LoVo (cell line): ENCODE results near the gene HSF2.
A peak's percentile ranks its signal among the peaks of the same experiment; 100 is the strongest.

Experiments used
- DNase-seq: peaks from one replicate; pipeline ENCODE4 v3.0.0-alpha.2; 2016; ENCODE audit warnings: low spot score

HSF2 gene, protein sequence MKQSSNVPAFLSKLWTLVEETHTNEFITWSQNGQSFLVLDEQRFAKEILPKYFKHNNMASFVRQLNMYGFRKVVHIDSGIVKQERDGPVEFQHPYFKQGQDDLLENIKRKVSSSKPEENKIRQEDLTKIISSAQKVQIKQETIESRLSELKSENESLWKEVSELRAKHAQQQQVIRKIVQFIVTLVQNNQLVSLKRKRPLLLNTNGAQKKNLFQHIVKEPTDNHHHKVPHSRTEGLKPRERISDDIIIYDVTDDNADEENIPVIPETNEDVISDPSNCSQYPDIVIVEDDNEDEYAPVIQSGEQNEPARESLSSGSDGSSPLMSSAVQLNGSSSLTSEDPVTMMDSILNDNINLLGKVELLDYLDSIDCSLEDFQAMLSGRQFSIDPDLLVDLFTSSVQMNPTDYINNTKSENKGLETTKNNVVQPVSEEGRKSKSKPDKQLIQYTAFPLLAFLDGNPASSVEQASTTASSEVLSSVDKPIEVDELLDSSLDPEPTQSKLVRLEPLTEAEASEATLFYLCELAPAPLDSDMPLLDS

DNA sequence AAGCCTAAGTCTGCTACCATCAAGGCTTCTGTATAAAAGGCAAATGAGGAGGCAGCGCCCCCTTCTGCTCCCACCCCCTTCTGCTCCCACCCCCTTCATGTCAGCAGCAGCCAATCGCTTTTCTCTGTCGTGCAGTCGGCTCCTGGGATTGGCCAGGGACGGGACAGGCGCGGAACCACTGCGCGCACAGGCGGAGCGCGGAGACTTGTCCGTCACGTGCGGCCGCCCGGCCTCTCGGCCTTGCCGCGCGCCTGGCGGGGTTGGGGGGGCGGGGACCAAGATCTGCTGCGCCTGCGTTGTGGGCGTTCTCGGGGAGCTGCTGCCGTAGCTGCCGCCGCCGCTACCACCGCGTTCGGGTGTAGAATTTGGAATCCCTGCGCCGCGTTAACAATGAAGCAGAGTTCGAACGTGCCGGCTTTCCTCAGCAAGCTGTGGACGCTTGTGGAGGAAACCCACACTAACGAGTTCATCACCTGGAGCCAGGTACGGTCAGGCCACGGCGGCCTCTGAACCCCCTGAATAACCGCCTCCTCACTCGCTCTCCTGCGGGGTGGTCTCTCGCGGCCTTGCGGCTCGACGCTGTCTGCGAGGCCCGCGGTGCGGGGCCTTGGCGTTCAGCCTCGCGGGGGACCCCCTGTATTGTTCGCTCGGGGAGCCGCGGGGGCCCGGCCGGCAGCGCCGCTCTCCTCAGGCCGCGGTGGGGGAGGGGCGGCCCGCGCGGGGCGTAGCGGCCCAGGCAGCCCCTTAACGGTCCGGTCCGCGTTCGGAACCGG lies at the start of gene HSF2:
Gene HSF2, plus strand, starts transcription at position 305 of the 773 bp plus-strand sequence. Its CDS starts 86 bp downstream, at position 391.
- DNase-seq = peak; percentile 93

DNA sequence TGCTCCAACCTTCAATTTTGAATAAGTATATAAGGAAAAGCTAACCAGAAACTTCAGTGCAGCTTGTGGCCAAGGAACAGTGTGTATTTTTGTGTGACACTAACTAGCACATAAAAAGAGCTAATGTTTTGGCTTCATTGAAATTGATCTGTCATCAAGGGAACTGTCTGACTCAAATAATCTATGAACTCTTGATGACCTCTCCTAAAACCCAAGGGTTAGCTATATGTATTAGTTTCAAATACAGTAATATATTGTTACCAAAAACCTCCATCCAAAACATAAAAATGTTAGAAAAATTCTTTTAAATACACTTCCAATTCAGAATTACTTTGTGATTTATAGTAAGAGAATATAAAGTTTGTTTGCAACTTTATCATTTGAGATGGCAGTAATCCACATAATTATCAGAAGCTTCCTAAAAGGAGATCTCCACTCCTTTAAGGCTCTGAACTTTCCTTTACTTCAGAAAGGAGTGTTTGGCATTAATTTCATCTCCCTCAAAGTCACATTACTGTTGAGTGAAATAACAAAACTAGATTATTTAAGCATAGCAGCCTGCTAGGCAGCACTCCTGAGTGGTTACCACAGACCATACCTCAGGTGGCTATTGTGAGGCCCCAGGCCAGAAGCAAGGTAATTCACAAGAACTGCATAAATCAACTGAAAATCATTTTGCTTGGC lies 46.3 kb upstream of the HSF2 start:
- no peak for DNase-seq

DNA sequence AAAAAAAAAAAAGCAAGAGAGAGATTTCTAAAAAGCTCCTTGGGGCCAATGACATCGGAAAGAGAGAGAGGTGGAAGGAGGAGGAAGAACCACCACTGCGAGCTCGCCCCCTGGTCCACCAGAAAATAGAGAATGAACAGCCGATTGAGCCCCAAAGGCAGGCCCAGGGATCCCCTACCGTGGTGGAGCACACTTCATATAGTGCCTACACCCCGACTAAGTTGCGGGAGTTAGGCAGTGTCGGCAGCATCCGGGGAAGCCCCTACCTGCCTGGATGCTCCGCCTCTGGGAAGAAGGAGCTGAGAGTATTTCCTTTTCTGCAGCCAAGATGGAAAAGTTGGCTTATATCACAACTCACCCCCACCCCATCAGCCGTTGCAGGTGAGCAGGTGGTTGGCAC lies 38.6 kb upstream of the HSF2 start:
- no peak for DNase-seq

DNA sequence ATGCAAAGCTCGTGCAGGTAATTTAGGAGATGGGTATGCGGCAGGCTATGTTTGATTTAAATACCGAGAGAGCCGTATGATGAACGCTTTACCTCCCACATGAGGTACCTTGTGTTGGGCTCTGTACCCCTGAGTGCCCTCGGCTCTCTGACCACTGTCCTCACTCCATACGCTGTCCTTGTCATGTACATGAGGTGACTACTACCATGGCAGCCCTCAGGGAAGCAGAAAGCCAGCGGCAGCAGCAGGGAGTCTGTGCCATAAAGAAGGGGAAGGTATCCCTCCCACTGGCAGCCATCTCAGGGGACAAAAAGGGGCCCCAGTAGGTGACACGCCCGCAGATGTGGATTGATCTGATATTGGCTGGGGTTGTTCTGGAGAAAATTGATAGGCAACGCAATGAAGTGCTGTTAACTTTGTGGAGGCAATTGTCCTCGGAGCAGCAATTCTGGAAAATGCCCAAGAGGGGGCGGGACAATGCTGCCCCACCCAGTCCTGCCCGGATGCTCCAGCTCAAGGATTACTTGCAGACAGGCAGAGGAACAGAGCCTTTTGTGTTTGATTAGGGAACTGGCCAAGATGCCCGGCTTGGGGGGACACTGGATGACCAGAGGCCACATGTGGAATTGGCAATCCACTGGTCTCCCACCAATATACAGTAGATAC lies 38.0 kb upstream of the HSF2 start:
- no peak for DNase-seq

DNA sequence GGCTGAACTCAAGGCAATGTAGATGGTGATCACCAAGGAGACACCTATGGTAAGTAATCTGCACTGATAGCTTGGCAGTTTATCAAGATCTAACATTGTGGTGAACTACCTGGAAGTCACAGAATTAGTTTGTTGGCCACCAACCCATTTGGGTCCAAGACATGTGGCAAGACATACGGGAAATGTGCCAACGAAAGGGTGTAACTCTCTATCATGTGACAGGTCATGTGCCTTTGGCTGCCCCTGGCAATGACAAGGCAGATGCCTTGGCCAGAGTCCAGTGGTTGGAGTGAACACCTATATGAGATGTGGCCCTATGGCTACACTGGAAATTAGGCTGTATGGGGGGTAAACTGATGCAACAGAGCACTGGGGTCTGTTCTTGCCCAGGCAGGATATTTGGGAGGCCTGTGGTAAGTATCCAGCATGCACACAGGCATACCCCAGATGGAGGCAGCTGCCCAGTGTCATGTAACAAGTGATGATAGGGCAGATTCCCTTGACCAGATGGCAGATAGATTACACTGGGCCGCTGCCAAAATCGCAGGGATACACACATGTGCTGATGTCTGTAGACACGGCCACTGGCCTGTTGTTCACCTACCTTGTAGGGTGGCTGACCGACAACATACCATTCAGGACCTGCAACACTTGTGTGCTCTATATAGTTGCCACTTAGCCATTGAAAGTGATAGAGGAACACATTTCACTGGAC lies 35.5 kb upstream of the HSF2 start:
- DNase-seq = no peak

DNA sequence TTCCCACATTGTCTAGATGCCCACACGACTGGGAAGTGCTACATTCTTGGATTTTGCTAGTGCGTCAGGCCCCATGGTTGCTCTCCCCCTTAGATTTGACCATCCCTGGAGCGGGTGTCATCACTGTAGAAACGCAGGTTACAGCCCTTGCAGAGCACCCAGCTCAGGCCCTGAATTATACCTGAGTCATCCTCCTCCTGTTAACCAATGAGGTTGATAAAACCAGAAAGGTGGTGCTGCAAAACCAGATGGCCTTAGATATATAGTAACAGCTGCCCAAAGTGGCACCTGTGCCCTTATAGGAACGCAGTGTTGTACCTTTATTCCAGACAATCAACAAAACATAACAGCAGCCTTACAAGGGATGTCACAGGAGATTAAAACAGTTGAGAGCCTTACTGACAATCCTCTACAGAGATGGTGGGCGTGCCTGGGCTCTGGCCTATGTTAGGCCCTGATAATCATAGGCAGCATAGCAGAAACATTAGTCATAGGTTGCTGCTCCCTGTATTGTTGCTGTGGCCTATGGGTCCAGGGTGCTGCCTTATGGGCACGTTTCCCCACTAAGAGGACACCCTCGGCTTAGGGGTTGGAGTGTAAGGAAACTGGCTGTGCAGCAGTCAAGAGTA lies 33.6 kb upstream of the HSF2 start:
- DNase-seq = no peak

DNA sequence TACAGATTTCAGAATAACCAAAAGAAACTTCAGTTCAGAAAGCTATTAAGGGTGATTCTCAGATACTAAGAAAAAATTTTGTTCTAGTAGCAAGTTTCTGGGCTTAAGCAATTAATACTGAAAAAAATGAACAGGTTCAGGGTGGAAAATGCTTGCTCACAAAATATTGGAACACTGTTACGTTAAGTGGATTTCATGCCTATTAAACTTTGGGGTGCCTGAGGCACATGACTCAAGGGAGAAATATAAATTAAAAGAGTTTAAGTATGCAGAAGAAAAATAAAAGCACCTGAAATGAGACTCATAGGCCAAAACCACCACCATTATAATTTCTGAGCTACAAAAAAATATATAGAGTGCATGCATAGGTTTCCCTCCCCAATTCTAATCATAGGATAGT lies 32.3 kb upstream of the HSF2 start:
- DNase-seq = no peak

DNA sequence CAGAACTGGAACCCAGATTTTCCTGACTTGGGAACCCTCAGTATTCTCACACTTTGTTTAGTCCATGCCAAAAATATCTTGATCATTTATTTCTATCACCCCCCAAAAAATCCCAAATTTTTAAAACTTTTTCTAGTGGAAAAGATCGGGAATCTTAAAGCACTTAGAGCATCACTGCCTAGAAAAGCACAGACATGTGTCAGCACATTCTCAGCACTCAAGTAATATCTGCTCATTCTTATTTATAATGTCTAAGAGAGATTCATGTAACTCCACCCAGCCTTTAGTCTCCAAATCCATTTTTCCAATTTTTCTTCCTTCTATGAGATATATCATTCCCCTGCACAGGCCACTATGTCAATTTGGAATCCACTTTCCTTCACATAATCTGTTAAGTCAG lies 29.9 kb upstream of the HSF2 start:
- DNase-seq = no peak

DNA sequence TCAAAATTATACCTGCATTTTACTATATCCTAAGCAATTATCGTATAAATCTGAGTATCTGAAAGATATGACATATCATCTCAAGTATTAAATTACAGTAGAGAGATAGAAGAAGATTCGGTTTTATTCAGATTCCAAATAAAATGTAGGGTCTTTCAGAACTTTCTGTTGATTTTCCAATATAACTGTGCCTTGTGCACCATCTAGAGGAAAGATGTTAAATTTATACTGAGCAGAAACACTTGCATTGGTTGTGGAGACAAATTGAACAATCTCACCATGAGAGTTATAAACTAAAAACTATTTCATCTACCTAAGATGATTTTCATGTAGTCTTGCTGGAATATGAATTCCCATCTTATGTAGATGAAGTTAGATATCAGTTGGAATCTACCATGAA lies 26.8 kb upstream of the HSF2 start:
- DNase-seq = no peak

DNA sequence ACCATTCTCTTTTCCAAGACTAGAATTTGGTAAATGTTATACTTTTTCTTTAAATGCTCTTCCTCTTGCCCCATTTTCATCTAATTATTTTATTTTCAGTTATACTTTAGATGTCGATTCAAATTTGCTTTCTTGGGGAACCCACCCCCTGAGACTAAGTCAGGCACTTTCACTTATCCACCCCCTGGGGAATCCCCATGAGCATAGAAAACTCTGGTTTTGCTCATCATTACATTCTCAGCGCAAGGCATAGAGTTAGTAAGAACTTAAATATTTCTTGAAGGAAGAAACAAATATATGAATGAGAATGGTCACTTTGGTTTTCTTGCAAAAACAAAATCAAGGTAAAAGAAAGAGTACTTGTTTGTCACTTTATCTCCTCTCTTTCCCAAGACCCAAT lies 25.1 kb upstream of the HSF2 start:
- no peak for DNase-seq

DNA sequence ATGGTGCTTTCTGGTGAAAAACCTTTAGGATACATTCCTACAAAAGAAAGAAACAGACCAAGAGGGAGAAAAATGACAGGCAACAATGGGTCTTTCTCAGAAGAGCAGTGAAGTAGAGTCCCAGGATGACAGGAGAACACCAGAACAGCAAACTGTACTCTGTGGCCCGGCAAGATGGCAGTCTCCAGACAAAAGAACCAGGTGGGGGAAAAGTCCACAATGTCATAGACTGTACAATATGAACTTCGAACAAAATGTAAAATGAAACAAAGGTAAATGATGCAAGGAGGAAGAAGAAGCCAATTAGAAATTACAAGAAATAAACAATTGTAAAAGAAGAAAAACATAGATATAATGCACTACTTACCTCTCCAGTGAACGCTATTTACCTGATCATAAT lies 23.2 kb upstream of the HSF2 start:
- no peak for DNase-seq

DNA sequence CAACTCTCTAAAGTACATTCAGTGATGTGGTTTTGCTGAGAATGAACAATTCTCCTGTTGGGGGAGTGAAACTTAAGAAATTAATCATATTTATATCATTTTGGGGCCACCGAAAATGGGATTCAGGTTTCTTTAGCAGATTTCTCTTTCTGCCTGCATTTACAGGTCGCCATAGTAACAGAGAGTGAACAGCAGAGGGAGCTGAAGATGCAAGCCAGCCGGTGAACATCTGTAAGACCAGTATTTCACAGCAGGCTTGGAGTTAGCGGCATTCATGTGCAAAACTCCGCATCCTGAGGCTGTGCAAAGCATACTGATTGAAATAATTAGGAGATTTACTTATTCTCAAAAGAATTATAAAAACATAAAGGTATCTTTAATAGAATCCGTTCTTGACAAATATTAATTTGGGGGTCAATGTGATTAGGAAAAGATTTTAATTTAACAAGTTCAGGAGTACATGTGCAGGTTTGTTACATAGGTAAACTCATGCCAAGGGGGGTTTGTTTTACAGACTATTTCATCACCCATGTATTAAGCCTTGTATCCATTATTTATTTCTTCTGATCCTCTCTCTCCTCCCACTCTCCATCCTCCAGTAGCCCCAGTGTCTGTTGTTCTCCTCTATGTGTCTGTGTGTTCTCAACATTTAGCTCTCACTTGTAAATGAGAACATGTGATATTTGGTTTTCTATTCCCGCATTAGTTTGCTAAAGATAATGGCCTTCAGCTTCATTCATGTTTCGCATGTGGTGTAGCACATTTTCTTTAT lies 17.8 kb upstream of the HSF2 start:
- peak; percentile 59 for DNase-seq

DNA sequence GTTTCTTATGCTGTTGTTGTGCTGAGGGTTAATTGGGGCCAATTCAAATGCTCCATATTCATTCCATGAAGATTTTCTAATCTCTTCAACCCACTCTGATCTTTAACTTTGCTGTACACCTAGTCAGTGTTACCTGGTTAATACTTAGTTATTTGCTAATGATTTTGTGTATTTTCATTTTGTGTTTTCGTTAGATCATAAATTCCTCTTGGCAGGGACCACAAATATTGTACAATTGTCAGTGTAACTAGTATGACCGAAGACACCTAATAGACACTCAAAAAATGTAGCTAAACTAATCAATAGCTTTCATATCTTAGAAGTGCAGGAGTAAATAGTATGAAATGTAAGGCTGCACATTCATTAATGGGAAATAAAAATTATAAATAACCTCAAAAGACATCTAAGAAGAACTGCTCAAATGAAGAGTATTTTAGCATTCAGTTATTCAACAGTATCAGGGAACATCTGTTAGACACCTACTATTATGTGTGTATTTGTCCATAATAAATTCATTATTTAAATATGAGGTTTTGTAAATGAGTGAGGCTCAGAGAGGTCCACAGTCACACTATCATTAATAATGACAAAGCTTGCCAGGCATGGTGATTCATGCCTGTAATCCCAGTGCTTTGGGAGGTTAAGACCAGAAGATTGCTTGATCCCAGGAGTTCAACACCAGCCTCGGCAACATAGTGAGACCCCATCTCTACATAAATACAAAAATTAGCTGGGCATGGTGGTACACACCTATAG lies 13.4 kb upstream of the HSF2 start:
- DNase-seq = no peak

DNA sequence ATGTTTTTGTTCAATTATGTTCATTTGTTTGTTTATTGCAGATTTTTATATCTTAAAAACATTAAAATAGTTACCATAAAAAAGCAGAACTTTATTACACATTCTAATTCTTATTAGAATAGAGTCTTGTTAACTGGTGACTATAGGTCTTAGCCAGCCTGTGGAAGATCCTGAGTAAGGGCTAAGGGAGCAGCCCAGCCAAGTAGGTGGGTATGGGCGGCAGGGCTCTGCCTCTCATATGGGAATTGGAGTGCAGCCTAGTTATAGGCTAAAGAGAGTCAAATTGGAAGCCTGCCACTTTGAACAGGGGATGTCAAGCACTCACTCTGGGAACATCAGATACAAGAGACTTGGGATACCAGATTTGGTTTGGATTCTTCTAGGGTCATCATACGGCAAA lies 10.5 kb upstream of the HSF2 start:
- no peak for DNase-seq

DNA sequence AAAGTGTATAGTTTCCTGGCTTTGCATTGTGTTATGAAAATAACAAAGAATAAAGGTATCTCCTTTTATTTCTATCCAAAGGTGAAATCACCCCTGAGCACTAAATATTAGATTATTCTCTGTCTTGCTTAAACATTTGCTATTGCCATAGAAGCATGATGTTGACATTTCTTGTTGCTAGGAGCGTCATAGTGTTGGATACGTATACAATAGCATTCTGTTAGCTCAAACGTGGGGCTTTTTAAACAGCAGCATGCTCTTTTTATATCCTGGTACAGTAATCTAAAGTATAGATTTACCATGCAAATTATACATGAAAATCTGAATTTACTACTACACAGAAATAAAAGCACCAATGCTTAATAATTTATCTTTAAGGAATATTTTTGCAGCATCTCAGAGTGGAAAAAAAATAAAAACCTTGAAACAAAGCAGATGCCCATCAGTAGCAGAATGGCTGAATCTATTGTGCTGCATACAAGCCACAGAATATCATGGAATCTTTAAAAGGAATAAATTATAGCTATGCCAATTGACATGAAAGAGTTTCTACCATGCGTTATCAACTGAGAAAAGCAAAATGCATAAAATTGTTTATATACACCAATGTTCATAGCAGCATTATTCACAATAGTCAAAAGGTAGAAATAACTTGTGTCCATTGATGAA lies 9.6 kb upstream of the HSF2 start:
- no peak for DNase-seq

DNA sequence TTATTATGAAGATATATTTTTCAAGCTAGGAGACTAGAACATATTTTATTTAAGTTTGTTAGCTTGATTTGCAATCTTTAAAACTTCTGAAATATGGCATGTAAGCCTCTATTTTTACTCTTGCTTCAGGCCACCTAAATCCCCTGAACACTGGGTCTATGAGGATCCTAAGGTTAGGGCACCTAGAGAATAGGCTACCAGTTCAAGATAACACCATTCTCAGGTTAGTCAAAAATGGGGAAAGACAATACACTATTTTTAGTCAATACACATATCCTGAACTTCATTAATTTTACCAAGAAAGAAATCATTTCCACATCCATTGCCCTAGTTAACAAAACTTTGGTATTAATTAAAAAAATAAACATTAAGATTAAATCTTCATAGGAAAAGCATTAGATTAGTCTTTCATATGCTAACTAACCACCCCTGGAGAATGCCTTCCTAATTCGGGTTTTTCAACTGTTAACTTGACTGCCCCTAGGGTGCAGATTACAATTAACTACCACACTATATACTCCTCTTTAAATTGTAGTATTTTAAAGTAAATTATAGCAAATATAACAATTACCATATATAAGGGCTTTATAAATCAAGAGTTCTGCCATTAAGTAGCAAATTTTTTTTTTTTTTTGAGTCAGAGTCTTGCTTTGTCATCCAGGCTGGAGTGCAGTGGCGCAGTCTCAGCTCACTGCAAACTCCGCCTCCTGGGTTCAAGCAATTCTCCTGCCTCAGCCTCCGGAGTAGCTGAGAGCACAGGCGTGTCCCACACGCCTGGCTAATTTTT lies 6.7 kb upstream of the HSF2 start:
- DNase-seq = no peak

DNA sequence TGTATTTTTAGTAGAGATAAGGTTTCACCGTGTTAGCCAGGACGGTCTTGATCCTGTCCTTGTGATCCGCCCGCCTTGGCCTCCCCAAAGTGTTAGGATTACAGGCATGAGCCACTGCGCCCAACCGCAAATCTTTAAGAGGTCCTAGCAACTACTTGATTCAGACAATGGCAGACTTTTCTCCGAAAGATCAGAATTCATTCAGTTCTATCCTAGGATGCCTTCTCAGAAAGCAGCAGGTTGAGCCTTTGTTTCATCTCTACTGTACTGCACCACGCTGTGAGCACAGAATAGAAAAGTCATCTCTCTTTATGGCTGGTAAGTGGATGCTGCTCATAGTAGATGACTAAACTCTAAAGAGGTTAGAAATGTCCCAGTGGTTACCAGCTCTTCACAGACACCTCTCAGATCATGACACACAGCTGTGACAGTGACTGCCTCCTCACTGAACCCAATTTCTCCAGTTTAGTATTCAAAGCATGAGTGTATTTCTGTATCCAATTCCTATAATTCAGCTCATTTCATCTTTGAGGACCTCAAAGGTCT lies 6.0 kb upstream of the HSF2 start:
- no peak for DNase-seq

DNA sequence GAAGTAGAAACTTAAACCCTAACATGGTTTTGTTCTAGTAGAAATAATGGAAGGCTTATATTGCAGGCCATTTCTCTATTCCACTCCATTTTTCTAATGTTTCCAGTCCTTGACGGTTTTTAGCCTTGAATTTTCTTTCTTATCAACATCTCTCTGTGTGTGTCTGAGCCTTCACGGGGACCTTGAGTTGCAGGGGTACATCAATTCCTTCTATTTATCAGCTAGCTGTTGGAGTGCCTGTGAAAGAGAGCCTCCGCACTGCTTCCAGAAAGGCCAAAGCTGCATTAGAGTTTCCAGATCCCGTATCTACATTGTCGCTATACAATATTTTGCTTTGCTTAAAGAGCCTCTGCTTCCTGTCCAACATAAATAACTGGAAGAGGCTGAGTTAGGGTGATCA lies 5.4 kb upstream of the HSF2 start:
- no peak for DNase-seq
